H1 (cell line): Measurements from ENCODE around the gene HYLS1. TPM values are rescaled to one million over a fixed set of nuclear protein-coding genes. Genes with fewer than 3 reads are reported as not detected.

Experiments used
- CBX8 ChIP-seq: fragments of 300-800, 300-1000 bp; sonication (generic); IDR thresholded peaks from 2 replicates; pipeline ENCODE4 v1.7.1; 2016; ENCODE audit warnings: low read depth, low read length, borderline replicate concordance
- JUN ChIP-seq: IDR thresholded peaks from 2 replicates; pipeline ENCODE4 v1.6.1; 2011; ENCODE audit warnings: low read depth, mild to moderate bottlenecking, improper control_type of control experiment, low read length
- polyA plus RNA-seq, 7 experiments: library from polyadenylated mRNA; depleted of rRNA in 3 of 7; stranded (reverse) in 5 of 7; unstranded in 2 of 7; fragments of >200 nt in 5 of 7; fragments of 200-250 nt in 2 of 7; gene quantifications; 1 replicate in 5 of 7; 2 replicates in 1 of 7; 4 replicates in 1 of 7; pipeline versions ENCODE4 v1.2.1 to v1.2.3, GENCODE V29; 2011 to 2013; ENCODE audit warnings: missing spikeins in 2 of 7, mixed read lengths in 2 of 7
- total RNA-seq: library from RNA; stranded (reverse); fragmentation: NEBNext Ultra II Directional; extraction: Animal tissue kit (Norgen Biotek cat#: 25700); gene quantifications from 2 replicates; pipeline ENCODE4 v1.2.1, GENCODE V29; 2021

HYLS1 gene
- total and polyA plus RNA-seq, 2 of the 8 experiments (the other 6 are each of a cell fraction or from before 2014, with no cell fraction given), result 5.1 to 11.6 TPM

DNA sequence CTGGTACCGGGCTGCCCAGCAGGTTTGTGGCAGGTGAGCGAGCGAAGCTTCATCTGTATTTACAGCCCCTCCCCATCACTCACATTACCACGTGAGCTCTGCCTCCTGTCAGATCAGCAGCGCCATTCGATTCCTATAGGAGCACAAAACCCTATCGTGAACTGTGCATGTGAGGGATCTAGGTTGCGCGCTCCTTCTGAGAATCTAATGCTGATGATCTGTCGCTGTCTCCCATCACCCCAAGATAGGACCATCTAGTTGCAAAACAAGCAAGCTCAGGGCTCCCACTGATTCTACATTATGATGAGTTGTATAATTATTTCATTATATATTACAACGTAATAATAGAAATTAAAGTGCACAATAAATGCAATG is 42.6 kb downstream of the HYLS1 start (continued):
- no peak for TF ChIP-seq CBX8
- no peak for TF ChIP-seq JUN
- TF ChIP-seq, all 59 proteins: peak for 0
